H9 (cell line): Measurements from ENCODE around the gene PPM1H. TPM values are rescaled to one million over a fixed set of nuclear protein-coding genes. Genes with fewer than 3 reads are reported as not detected.
A peak's percentile ranks its signal among the peaks of the same experiment; 100 is the strongest.

ENCODE experiments used
- DNase-seq: peaks from one replicate; pipeline ENCODE4 v3.0.0-alpha.2; 2017
- H2AFZ ChIP-seq: one replicate; pipeline ENCODE4 v1.6.1; 2013; ENCODE audit warnings: mild to moderate bottlenecking, low read length, control low read depth, moderate library complexity
- H2AK5ac ChIP-seq: 2 replicates; pipeline ENCODE4 v1.6.1; 2013; ENCODE audit warnings: low read length, control low read depth, mixed read lengths; ENCODE audit not compliant: insufficient read length
- H2BK120ac ChIP-seq: one replicate; pipeline ENCODE4 v1.6.1; 2013; ENCODE audit warnings: low read depth, mild to moderate bottlenecking, low read length, control low read depth, inconsistent platforms; ENCODE audit not compliant: poor library complexity, severe bottlenecking
- H2BK12ac ChIP-seq: 2 replicates; pipeline ENCODE4 v1.6.1; 2013; ENCODE audit warnings: low read length, control low read depth, mixed read lengths, low read depth; ENCODE audit not compliant: insufficient read length
- H2BK15ac ChIP-seq: 2 replicates; pipeline ENCODE4 v1.6.1; 2013; ENCODE audit warnings: low read depth, low read length, control low read depth
- H2BK20ac ChIP-seq: one replicate; pipeline ENCODE4 v1.6.1; 2013; ENCODE audit warnings: low read depth, mild to moderate bottlenecking, low read length, control low read depth, inconsistent platforms; ENCODE audit not compliant: poor library complexity, severe bottlenecking
- H2BK5ac ChIP-seq: 2 replicates; pipeline ENCODE4 v1.6.1; 2013; ENCODE audit warnings: low read length, control low read depth, mixed read lengths; ENCODE audit not compliant: insufficient read length
- H3K14ac ChIP-seq: 2 replicates; pipeline ENCODE4 v1.6.1; 2013; ENCODE audit warnings: low read length, control low read depth; ENCODE audit not compliant: insufficient read depth
- H3K18ac ChIP-seq: 2 replicates; pipeline ENCODE4 v1.6.1; 2013; ENCODE audit warnings: low read depth, mild to moderate bottlenecking, mixed read lengths, low read length, control low read depth; ENCODE audit not compliant: insufficient read length
- H3K23ac ChIP-seq: 2 replicates; pipeline ENCODE4 v1.6.1; 2013; ENCODE audit warnings: low read length, control low read depth, mixed read lengths, low read depth; ENCODE audit not compliant: insufficient read length
- H3K23me2 ChIP-seq: 2 replicates; pipeline ENCODE4 v1.6.1; 2013; ENCODE audit warnings: low read depth, mild to moderate bottlenecking, mixed read lengths, low read length, control low read depth; ENCODE audit not compliant: insufficient read length, poor library complexity, severe bottlenecking
- H3K27ac ChIP-seq: 2 replicates; pipeline ENCODE4 v1.5.1; 2013; ENCODE audit warnings: low read length, control low read depth, mixed read lengths, low read depth; ENCODE audit not compliant: insufficient read length
- H3K27me3 ChIP-seq: 2 replicates; pipeline ENCODE4 v1.6.1; 2013; ENCODE audit warnings: low read length, control low read depth, inconsistent platforms; ENCODE audit not compliant: insufficient read depth
- H3K4ac ChIP-seq: 2 replicates; pipeline ENCODE4 v1.6.1; 2013; ENCODE audit warnings: low read depth, mild to moderate bottlenecking, control low read depth, inconsistent platforms, low read length, moderate library complexity
- H3K4me1 ChIP-seq: 2 replicates; pipeline ENCODE4 v1.6.1; 2013; ENCODE audit warnings: low read length, control low read depth, inconsistent platforms; ENCODE audit not compliant: insufficient read depth
- H3K4me2 ChIP-seq: 2 replicates; pipeline ENCODE4 v1.6.1; 2013; ENCODE audit warnings: low read length, control low read depth, mixed read lengths; ENCODE audit not compliant: insufficient read length, insufficient read depth
- H3K56ac ChIP-seq: 2 replicates; pipeline ENCODE4 v1.6.1; 2013; ENCODE audit warnings: low read depth, mild to moderate bottlenecking, mixed read lengths, low read length, control low read depth; ENCODE audit not compliant: insufficient read length
- H3K79me1 ChIP-seq: 2 replicates; pipeline ENCODE4 v1.6.1; 2013; ENCODE audit warnings: low read depth, mild to moderate bottlenecking, moderate library complexity, low read length, control low read depth, inconsistent platforms; ENCODE audit not compliant: insufficient read depth, poor library complexity, severe bottlenecking
- H3K79me2 ChIP-seq: 2 replicates; pipeline ENCODE4 v1.6.1; 2013; ENCODE audit warnings: low read length, control low read depth, inconsistent platforms; ENCODE audit not compliant: insufficient read depth
- H3K9ac ChIP-seq: 2 replicates; pipeline ENCODE4 v1.6.1; 2013; ENCODE audit warnings: low read length, control low read depth, mixed read lengths; ENCODE audit not compliant: insufficient read length; ENCODE audit errors: extremely low read depth
- H3K9me3 ChIP-seq: one replicate; pipeline ENCODE4 v1.6.1; 2013; ENCODE audit warnings: low read depth, low read length, inconsistent platforms; ENCODE audit not compliant: control insufficient read depth
- H3T11ph ChIP-seq: one replicate; pipeline ENCODE4 v1.6.1; 2013; ENCODE audit warnings: mild to moderate bottlenecking, low read length, control low read depth, inconsistent platforms
- H4K20me1 ChIP-seq: one replicate; pipeline ENCODE4 v1.6.1; 2013; ENCODE audit not compliant: control insufficient read depth, insufficient read length, insufficient read depth
- H4K5ac ChIP-seq: 2 replicates; pipeline ENCODE4 v1.6.1; 2013; ENCODE audit warnings: low read depth, mild to moderate bottlenecking, mixed read lengths, low read length, control low read depth; ENCODE audit not compliant: insufficient read length
- H4K8ac ChIP-seq: replicated peaks from 2 replicates; pipeline ENCODE4 v1.6.1; 2013; ENCODE audit warnings: low read length, control low read depth, mixed read lengths, low read depth; ENCODE audit not compliant: insufficient read length
- H4K91ac ChIP-seq: 2 replicates; pipeline ENCODE4 v1.6.1; 2013; ENCODE audit warnings: low read depth, mild to moderate bottlenecking, moderate library complexity, mixed read lengths, low read length, control low read depth; ENCODE audit not compliant: insufficient read length
- H3K27ac Mint-ChIP-seq, 3 experiments: 2 replicates in 2 of 3; 3 replicates in 1 of 3; pipeline ENCODE4 v1.8.0; 2020 to 2021; ENCODE audit warnings: mixed read lengths in 3 of 3, mild to moderate bottlenecking in 1 of 3, moderate library complexity in 1 of 3
- H3K27me3 Mint-ChIP-seq: 2 replicates; pipeline ENCODE4 v1.8.0; 2021; ENCODE audit warnings: low read depth, mild to moderate bottlenecking, moderate library complexity, mixed read lengths
- H3K36me3 Mint-ChIP-seq, 3 experiments: 2 replicates in 2 of 3; 3 replicates in 1 of 3; pipeline ENCODE4 v1.8.0; 2020 to 2021; ENCODE audit warnings: low read depth in 3 of 3, mixed read lengths in 3 of 3; ENCODE audit not compliant: insufficient read depth in 1 of 3
- H3K4me1 Mint-ChIP-seq, 2 experiments: 2 replicates each; pipeline ENCODE4 v1.8.0; 2020; ENCODE audit warnings: mixed read lengths in 2 of 2
- H3K4me3 Mint-ChIP-seq, 2 experiments: 2 replicates in 1 of 2; 3 replicates in 1 of 2; pipeline ENCODE4 v1.8.0; 2020 to 2021; ENCODE audit warnings: mild to moderate bottlenecking in 2 of 2, mixed read lengths in 2 of 2, moderate library complexity in 1 of 2
- H3K9me3 Mint-ChIP-seq, 2 experiments: 2 replicates in 1 of 2; 3 replicates in 1 of 2; pipeline ENCODE4 v1.8.0; 2020; ENCODE audit warnings: mild to moderate bottlenecking in 2 of 2, mixed read lengths in 2 of 2, moderate library complexity in 1 of 2
- CTCF ChIP-seq: fragments of 200-600 bp; sonication (generic); conservative IDR thresholded peaks from 3 replicates; pipeline ENCODE4 v1.8.0; 2021; ENCODE audit warnings: antibody characterized with exemption, mild to moderate bottlenecking
- WGBS: extraction: QIAGEN DNeasy Blood & Tissue Kit; methylation state at CpG from one replicate; pipeline ENCODE4 v1.1.7; 2013; ENCODE audit warnings: missing lambda C conversion rate, low lambda C conversion rate, mixed read lengths; ENCODE audit not compliant: insufficient read length; ENCODE audit errors: extremely low coverage; 5-methylcytosine and 5-hydroxymethylcytosine counted together
- total RNA-seq: library from RNA; stranded (reverse); gene quantifications from 2 replicates; pipeline ENCODE4 v1.2.1, GENCODE V29; 2021

Gene PPM1H
- total RNA-seq, 1 experiment from 2014 or later: 22.1 TPM

GRCh38 chr12:62983594-62983993 is 48.6 kb upstream of the PPM1H start:
- Histone ChIP-seq H3K79me2 (no peaks in the 10 kb centered on the region), H3K79me1 (no peaks in the 10 kb centered on the region), H3K14ac (no peak overlapping the region), H2AK5ac (no peak overlapping the region), H3K4ac (no peak overlapping the region), H2AFZ (no peak overlapping the region), H3K18ac (no peak overlapping the region), H4K91ac (no peak overlapping the region), H3K27ac (no peak overlapping the region), H2BK15ac (no peak overlapping the region), H3K56ac (no peak overlapping the region), H2BK20ac (no peak overlapping the region), H3K23me2 (no peaks in the 10 kb centered on the region), H2BK5ac (no peak overlapping the region), H4K20me1 (no peaks in the 10 kb centered on the region), H3K9me3 (no peaks in the 10 kb centered on the region), H3K9ac (no peak overlapping the region), H2BK120ac (no peak overlapping the region), H3T11ph (no peak overlapping the region), H3K4me1 (no peaks in the 10 kb centered on the region), H3K4me2 (no peak overlapping the region), H2BK12ac (no peak overlapping the region), H4K5ac (no peak overlapping the region), H3K23ac (no peak overlapping the region), H3K27me3 (no peaks in the 10 kb centered on the region), H4K8ac (no peak overlapping the region)
- H3K27me3 Mint-ChIP-seq: no peaks in the 10 kb centered on the region
- H3K9me3 Mint-ChIP-seq: no peaks in the 10 kb centered on the region
- H3K36me3 Mint-ChIP-seq: no peaks in the 10 kb centered on the region
- H3K27ac Mint-ChIP-seq: no peak overlapping the region
- peak; percentile 62 for TF ChIP-seq CTCF
- no CpG with 5 or more reads among the region's 4 CpGs for WGBS
- no peak overlapping the region for H3K4me3 Mint-ChIP-seq
- H3K4me1 Mint-ChIP-seq: no peaks in the 10 kb centered on the region
- DNase-seq: peak; percentile 63
